Adrenal gland (tissue), 12 donors: ENCODE results near the gene SLC9A4. TPM values are rescaled to one million over a fixed set of nuclear protein-coding genes. Genes with fewer than 3 reads are reported as not detected.

Source experiments
- DNase-seq, 7 donors: peaks; one replicate each; pipeline ENCODE4 v3.0.0-alpha.2; 2019 to 2020
- H3K27ac ChIP-seq, 5 donors: fragments of 200-600 bp; sonication (generic) in 4 of 5; 1 replicate in 3 of 5; 2 replicates in 2 of 5; pipeline versions ENCODE4 v1.5.1 to v1.8.0; 2016 to 2020; ENCODE audit warnings: mild to moderate bottlenecking in 1 of 5
- H3K27me3 ChIP-seq: fragments of 200-600 bp; 2 replicates; pipeline ENCODE4 v1.8.0; 2021
- H3K36me3 ChIP-seq, 2 donors: fragments of 200-600 bp; replicated peaks in 1 of 2; 1 replicate in 1 of 2; 2 replicates in 1 of 2; pipeline versions ENCODE4 v1.5.1 to v1.8.0; 2018 to 2022
- H3K4me1 ChIP-seq, 2 donors: fragments of 200-600 bp; replicated peaks in 1 of 2; 1 replicate in 1 of 2; 2 replicates in 1 of 2; pipeline versions ENCODE4 v1.5.1 to v1.8.0; 2018 to 2021
- H3K4me3 ChIP-seq, 4 donors: fragments of 200-600 bp; sonication (generic) in 3 of 4; one replicate each; pipeline ENCODE4 v1.5.1; 2016 to 2018
- H3K9me3 ChIP-seq, 3 donors: fragments of 200-600 bp; sonication (generic) in 1 of 3; replicated peaks in 1 of 3; 1 replicate in 2 of 3; 2 replicates in 1 of 3; pipeline versions ENCODE4 v1.5.1 to v1.8.0; 2016 to 2021
- CTCF ChIP-seq, 6 experiments: fragments of 450-650 bp in 4 of 6; fragments of 200-600 bp in 2 of 6; sonication (generic) in 1 of 6; IDR thresholded peaks; 1 replicate in 5 of 6; 2 replicates in 1 of 6; pipeline versions ENCODE4 v1.5.1 to v1.8.0; 2016 to 2021; ENCODE audit warnings: antibody characterized with exemption in 6 of 6, mild to moderate bottlenecking in 2 of 6, moderate library complexity in 1 of 6
- POLR2A ChIP-seq, 2 donors: fragments of 450-650 bp; IDR thresholded peaks; one replicate each; pipeline ENCODE4 v1.6.1; 2017; ENCODE audit warnings: antibody characterized with exemption in 2 of 2, mild to moderate bottlenecking in 2 of 2, moderate library complexity in 1 of 2
- WGBS, 4 donors: extraction: QIAGEN DNeasy Blood & Tissue Kit in 2 of 4; methylation state at CpG; one replicate each; pipeline versions ENCODE4 v1.1.5 to v1.1.7; 2013 to 2017; 5-methylcytosine and 5-hydroxymethylcytosine counted together
- intact Hi-C, 2 donors: fragments of 100-400 bp; cut with DNase I; formaldehyde crosslinking; loops; one replicate each; pipeline versions ENCODE4 v1.14.1 to v1.15.0; 2022 to 2023
- polyA plus RNA-seq, 3 donors: library from polyadenylated mRNA; stranded (reverse); fragments of 200-250 nt in 2 of 3; fragments of 350-450 nt in 1 of 3; fragmentation: Illumina TruSeq in 1 of 3; extraction: RNeasy Lipid Tissue Mini Kit (QIAGEN cat#74804) in 1 of 3; gene quantifications; one replicate each; pipeline ENCODE4 v1.2.3, GENCODE V29; 2013 to 2014
- total RNA-seq, 9 donors: library from RNA; depleted of rRNA in 4 of 9; stranded (reverse); fragments of >200 nt in 4 of 9; fragments of 120-200 nt in 1 of 9; fragmentation: NEBNext Ultra II Directional in 1 of 9; extraction: Animal tissue kit (Norgen Biotek cat#: 25700) in 1 of 9; gene quantifications; one replicate each; pipeline versions ENCODE4 v1.1.0 to v1.2.4, GENCODE V29; 2013 to 2023
- donor health status: healthy with polysubstance abuse.
- donor health status: Bipolar disorder and iron deficiency.
- donor health status: DM: yes; HTN: yes; CAD: no.
- donor health status: DM: no; HTN: no; CAD: no.
- donor health status: DM: no; HTN: no; CAD: no.
- donor health status: DM: yes; HTN: yes; CAD: no.

The SLC9A4 gene
- total and polyA plus RNA-seq, 12 donors: 0.17 TPM; not detected in 11

- H3K4me3 ChIP-seq: no peak overlapping the region
- H3K4me1 ChIP-seq: no peaks in the 10 kb centered on the region
- TF ChIP-seq POLR2A (IDR thresholded peaks at IDR 0.05) (no peak), CTCF (IDR thresholded peaks at IDR 0.05) (no peak)
- H3K36me3 ChIP-seq: no peaks in the 10 kb centered on the region
- no peak for DNase-seq
- WGBS, 4 donors: 78 to 88% (median 84%) methylated on average over 4 of the region's 4 CpGs
- no peaks in the 10 kb centered on the region for H3K9me3 ChIP-seq
- intact Hi-C loops: no loop called here
- no peaks in the 10 kb centered on the region for H3K27me3 ChIP-seq
- no peak overlapping the region for H3K27ac ChIP-seq
Measured at GRCh38 chr2:102437122-102437521, 35.9 kb upstream of the SLC9A4 start.

- no peak for TF ChIP-seq POLR2A (IDR thresholded peaks at IDR 0.05)
- TF ChIP-seq CTCF (IDR thresholded peaks at IDR 0.05): no peak
- DNase-seq: no peak
- Histone ChIP-seq H3K36me3 (no peaks in the 10 kb centered on the region), H3K27me3 (no peaks in the 10 kb centered on the region), H3K27ac (no peak overlapping the region), H3K4me3 (no peak overlapping the region), H3K9me3 (no peaks in the 10 kb centered on the region), H3K4me1 (no peaks in the 10 kb centered on the region)
- intact Hi-C loops: no loop called here
- 82 to 86% (median 82%) methylated on average over 3 of the region's 3 CpGs for WGBS, 4 donors
Measured at GRCh38 chr2:102438111-102438510, 34.9 kb upstream of the SLC9A4 start.

DNA sequence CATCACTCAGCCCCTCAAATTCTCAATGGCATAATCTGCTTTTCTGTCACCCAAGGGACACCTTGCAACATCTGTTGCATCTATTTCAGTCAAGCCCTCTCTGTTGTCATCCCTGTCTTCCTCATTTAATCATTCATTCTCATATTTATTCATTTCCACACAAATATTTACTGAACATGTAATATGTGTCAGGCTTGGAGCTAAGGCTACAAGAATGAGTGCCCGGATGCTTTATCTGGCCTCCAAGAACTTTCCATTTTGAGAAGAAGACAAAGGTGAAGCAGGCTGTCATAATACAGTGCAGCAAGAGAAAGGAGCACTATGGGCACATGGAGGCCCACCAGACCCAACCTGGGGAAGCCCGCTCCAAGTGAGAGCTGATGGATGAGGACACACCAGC lies 34.4 kb upstream of the SLC9A4 start:
- intact Hi-C loops: no loop called here
- no peak for TF ChIP-seq CTCF (IDR thresholded peaks at IDR 0.05)
- no peak for TF ChIP-seq POLR2A (IDR thresholded peaks at IDR 0.05)
- WGBS, 4 donors: 94 to 99% (median 96%) methylated on average over 2 of the region's 2 CpGs
- no peaks in the 10 kb centered on the region for H3K27me3 ChIP-seq
- no peaks in the 10 kb centered on the region for H3K9me3 ChIP-seq
- H3K4me3 ChIP-seq: no peak overlapping the region
- no peaks in the 10 kb centered on the region for H3K4me1 ChIP-seq
- no peak for DNase-seq
- H3K27ac ChIP-seq: no peak overlapping the region
- H3K36me3 ChIP-seq: no peaks in the 10 kb centered on the region

DNA sequence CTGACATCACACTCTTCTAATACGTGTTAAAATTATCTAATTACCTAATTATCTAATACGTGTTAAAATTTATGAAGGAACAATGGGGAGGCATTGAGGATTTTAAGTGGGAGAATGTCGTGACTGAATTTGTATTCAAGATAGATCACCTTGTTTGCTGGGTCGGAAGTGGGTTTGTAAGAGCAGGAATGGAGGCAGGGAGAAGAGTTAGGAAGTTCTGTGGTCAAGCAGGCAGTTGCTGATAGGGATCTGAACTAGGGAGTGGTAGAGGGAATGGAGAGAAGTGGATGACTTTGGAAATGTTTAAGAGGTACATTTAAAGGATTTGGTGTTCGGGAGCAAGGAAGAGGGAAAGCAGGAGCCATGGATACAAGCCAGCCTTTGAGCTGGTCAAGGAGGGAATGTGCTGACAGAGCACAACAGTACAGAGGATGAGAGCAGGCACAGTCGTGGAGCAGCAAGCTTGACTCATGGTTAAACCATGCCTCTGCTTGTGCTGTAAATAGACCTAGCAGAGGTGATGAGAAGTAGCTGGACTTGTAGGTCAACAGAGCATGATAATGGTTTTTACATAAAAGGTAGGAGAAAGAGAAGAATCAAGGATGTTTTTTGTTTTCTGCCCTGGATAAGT lies 33.8 kb upstream of the SLC9A4 start:
- Histone ChIP-seq H3K4me1 (no peaks in the 10 kb centered on the region), H3K4me3 (no peak overlapping the region), H3K27ac (no peak overlapping the region), H3K27me3 (no peaks in the 10 kb centered on the region), H3K9me3 (no peaks in the 10 kb centered on the region), H3K36me3 (no peaks in the 10 kb centered on the region)
- intact Hi-C loops: no loop called here
- TF ChIP-seq CTCF (IDR thresholded peaks at IDR 0.05): no peak
- TF ChIP-seq POLR2A (IDR thresholded peaks at IDR 0.05): no peak
- no peak for DNase-seq
- 48 to 59% (median 52%) methylated on average over 6 of the region's 6 CpGs for WGBS, 4 donors
